Measurements from ENCODE around the gene NDUFB8.

- TF ChIP-seq TAF1 (IDR thresholded peaks at IDR 0.05; ENCODE audit: borderline replicate concordance, insufficient read depth, low read length) (no peak), REST (IDR thresholded peaks at IDR 0.05; ENCODE audit: insufficient read depth in 1 of 2, low read depth in 2 of 2, low read length in 2 of 2) (no peak), POLR2AphosphoS5 (IDR thresholded peaks at IDR 0.05; ENCODE audit: low read depth, low read length) (no peak)
Observed at GRCh38 chr10:100567249-100567648, 37.6 kb upstream of the NDUFB8 start.

Data from PFSK-1 (cell line).